Fibroblast of skin of abdomen (primary cell): ENCODE measurements around the gene HSP90AA1. TPM values are rescaled to one million over a fixed set of nuclear protein-coding genes. Genes with fewer than 3 reads are reported as not detected.
"Not testable (repeated sequence)": the region's sequence is repeated elsewhere in the genome, so short reads cannot be mapped to it uniquely, and the experiment has no call there.

Experiments
- DNase-seq: peaks from one replicate; pipeline ENCODE4 v3.0.0-alpha.2; 2013
- polyA plus RNA-seq, 2 experiments: library from polyadenylated mRNA; unstranded; fragments of 120-200 nt; gene quantifications; one replicate each; pipeline ENCODE4 v1.2.1, GENCODE V29; 2013; ENCODE audit not compliant: insufficient read length in 2 of 2

HSP90AA1 gene
- polyA plus RNA-seq (2013, experiment 1 of 2; ENCODE audit: insufficient read length), result 426 TPM
- polyA plus RNA-seq (2013, experiment 2 of 2; ENCODE audit: insufficient read length), result 412 TPM

DNA sequence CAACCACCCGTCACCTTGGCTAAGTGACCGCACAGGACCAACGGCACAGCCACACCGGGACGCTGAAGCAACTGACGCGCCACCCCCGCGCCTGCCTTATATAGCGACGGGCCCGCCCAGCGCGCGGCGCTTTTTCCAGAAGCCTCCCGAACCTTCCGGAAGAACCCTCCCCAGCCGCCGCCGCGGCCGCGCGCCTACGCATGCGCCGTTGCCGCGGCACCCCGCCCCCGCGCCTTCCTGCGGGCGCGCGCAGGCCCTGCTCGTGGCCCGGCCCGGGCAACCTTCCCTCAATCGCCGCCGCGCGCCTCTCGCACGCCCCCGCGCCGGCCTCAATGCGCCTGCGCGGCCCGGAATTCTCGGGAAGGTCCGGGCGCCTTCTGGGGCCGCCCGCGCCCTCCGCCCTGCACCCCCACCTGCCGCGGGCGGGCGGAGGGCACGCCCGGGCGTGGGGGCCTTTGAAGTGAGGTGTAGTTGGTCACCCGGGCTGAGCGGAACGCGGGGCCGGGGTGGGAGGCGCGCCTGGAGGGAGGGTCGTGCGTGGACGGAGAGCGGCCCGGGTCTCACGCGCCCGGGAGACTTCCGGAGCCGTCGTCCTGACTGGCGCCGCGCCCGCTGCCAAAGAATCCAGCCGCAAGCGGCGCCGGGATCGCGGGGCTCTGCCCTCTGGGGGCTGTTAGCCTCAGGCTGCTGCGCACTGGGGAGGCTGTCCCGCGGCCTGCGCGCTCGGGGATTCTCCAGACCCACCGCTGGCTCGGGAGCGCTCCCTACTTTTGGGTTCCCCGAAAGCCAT is at the start of gene HSP90AA1:
Gene HSP90AA1, minus strand, starts transcription at position 73 of the 790 bp plus-strand sequence. CDS start 666 bp downstream, outside the sequence.
- DNase-seq, result peak; percentile 95

DNA sequence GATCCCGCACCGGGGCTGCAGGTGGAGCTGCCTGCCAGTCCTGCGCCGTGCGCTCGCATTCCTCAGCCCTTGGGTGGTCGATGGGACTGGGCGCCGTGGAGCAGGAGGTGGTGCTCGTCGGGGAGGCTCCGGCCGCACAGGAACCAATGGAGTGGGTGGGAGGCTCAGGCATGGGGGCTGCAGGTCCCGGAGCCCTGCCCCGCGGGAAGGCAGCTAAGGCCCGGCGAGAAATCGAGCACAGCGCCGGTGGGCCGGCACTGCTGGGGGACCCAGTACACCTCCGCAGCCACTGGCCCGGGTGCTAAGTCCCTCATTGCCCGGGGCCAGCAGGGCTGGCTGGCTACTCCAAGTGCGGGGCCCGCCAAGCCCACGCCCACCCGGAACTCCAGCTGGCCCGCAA is 48.6 kb upstream of the HSP90AA1 start:
- DNase-seq, result not testable (repeated sequence)

DNA sequence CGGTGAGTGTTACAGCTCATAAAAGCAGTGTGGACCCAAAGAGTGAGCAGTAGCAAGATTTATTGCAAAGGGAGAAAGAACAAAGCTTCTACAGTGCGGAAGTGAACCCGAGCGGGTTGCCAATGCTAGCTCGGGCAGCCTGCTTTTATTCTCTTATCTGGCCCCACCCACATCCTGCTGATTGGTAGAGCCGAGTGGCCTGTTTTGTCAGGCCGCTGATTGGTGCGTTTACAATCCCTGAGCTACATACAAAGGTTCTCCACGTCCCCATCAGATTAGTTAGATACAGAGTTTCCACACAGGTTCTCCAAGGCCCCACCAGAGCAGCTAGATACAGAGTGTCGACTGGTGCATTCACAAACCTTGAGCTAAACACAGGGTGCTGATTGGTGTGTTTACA is 47.9 kb upstream of the HSP90AA1 start:
- not testable (repeated sequence) for DNase-seq

DNA sequence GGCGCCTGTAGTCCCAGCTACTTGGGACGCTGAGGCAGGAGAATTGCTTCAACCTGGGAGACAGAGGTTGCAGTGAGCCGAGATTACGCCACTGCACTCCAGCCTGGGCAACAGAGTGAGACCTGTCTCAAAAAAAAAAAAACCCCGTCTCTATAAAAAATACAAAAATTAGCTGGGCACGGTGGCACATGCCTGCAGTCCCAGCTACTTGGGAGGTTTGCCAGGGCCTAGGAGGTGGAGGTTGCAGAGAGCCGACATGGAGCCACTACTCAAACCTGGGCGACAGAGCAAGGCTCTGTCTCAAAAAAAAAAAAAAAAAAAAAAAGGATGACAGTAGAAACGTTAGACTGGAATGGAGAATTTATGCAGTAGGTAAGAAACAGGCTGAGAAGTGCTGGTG is 47.2 kb upstream of the HSP90AA1 start:
- not testable (repeated sequence) for DNase-seq

DNA sequence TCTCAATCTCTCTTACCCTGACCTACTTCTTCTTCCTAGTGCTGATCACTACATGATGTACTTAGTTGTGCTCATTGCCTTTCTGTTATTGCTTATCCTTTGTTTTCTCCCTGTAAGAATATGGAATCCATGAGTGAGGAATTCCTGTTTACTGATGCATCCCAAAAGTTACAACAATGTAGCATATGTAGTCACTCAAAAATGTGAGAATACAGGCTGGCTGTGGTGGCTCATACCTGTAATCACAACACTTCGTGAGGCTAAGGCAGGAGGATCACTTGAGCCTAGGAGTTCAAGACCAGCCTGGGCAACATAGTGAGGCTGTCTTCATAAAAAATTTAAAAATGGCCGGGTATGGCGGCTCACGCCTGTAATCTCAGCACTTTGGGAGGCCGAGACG is 44.9 kb upstream of the HSP90AA1 start:
- no peak for DNase-seq

DNA sequence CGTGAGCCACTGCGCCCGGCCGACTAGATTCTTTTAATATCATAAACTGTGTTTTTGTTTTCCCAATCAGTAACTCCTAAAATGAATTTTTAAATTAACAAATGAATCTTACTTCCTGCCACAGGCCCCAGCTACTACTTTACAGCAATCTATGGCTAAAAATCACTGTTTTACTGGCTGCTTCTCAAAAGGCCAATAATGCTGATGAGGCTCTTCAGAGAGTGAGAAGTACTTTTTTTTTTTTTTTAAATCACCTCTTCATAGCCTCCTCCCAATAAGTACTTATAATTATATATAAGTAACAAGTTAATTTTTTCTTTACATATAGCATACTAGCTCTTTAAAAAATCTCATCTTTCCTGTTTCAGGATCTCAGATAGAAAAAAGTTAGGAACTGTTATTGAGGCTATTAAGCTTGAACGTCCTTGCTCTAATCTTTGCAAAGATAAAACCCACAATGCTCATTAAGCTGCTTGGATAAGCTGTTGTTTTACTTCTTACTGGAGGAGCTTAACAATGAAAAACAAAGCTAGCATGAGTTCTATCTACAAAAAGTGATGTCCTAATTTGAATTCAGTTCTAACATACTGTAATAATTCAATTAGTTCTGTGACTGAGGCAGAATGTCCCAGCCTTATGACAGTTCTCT is 40.1 kb upstream of the HSP90AA1 start:
- DNase-seq, result no peak

DNA sequence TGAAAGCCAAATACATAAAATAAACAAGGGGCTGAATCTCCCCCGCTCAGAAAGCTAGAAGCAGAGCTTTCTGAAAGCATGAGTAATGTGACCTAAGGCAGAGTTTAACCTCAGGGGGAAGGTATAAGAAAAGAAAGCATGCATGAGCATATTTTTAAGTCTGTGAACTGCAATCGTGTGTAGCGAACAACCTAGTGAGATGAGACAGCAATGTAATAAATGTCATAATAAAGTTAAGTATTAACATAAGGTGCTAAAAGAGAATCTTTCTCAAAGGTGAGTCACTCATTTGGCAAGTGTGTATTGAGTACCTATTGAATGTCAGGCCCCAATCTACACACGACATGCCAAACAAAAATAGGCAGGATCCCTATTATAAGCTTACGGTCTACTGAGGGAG is 38.7 kb upstream of the HSP90AA1 start:
- no peak for DNase-seq

DNA sequence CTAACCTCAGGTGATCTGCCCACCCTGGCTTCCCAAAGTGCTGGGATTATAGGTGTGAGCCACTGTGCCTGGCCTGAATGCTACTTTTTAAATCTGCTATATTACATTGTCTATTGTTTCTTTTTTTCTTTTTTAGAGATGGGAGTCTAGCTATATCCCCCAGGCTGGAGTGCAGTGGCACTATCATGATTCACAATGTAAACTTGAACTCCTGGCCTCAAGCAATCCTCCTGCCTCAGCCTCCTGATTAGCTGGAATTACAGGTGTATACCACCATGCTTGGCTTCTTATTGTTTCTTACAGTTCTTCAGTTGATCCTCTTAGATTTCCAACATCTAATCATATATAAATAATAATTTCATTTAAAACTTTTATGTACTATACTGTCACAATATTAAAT is 37.6 kb upstream of the HSP90AA1 start:
- DNase-seq, result no peak

DNA sequence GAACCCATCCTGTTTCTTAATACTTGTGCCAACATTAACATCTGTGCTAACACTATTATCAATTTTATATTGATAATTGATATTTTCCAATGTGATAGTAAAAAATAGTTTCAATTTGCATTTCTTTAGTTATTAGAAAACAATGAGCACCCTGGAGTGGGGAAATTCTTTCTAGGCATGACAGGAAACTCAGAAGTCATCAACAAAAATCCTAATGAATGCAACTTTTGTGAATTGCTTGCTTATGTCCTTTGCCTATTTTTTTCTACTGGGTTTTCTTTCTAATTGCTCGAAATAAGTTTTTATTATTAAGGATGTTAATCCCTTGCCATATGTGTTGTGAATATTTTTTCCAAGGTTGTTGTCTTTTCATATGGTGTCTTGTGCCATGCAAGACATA is 34.7 kb upstream of the HSP90AA1 start:
- DNase-seq, result no peak

DNA sequence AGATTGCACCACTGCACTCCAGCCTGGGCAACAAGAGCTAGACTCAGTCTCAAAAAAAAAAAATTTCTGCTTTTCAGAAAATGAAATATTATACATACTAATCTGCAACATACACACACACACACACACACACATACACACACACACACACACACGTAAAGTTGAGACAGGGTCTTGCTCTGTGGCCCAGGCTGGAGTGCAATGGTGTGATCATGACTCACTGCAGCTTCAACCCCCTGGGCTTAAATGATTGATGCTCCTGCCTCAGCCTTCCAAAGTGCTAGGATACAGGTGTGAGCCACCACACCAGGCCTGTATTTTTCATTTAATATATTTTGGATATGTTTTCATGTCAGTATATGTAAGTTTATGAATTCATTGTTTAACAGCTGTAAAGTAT is 34.0 kb upstream of the HSP90AA1 start:
- DNase-seq, result no peak

DNA sequence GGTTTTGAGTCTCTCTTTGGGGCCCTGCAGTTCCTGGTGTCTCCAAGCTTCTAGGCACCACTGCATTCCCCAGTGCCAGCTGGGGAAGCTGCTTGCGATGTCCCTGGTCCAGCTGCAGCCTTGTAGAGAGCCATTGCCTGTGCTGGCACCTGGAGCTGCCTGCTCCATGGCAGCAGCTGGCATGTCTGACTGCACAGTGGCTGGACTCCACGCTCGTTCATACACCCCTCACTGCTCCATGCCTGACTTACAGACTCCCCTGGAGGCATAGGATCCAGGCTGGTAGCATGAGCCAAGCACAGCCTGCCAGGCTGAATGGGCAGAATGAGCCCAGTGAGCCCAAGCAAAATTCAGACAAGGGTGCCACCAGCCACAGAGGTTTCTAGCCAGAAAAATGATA is 31.0 kb upstream of the HSP90AA1 start:
- DNase-seq, result no peak

DNA sequence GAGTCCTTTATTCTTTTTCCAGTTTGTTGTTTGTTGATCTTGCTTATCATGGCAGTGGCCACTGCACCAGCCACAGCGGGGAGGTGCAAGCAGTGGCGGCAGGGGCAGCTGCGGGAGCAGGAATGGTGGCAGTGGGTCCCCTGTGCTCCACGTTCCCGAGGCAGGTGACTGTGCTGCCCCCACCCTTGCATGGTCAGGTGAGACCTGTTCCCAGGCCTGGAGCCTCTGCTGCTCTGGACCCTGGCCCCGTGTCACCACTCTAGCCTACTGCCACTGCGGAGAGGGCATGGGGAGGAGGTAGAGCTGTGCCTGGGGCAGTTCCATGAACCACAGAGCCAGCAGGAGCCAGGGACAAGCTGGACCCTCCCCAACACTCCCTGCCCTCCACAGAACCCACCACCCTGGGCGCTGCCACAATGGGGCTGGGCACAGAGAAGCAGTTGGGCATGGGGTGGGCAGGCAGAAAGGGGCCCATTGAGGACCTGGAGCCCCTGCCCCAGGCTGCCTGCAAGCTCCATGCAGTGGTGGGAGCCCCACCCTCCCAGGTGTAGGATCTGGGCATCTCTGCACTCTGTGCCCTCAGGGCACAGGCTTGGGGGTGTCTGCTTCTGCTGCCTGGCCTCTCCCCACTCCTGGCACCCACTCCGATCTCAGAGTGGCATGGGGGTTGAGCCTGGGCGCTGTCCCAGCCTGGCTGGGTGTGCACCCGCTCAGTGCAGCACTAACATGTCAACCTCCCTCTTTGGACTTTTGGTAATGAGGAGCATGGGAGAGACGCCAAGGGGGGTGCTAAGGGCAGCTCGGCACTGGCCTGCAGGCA is 29.7 kb upstream of the HSP90AA1 start:
- DNase-seq, result no peak

DNA sequence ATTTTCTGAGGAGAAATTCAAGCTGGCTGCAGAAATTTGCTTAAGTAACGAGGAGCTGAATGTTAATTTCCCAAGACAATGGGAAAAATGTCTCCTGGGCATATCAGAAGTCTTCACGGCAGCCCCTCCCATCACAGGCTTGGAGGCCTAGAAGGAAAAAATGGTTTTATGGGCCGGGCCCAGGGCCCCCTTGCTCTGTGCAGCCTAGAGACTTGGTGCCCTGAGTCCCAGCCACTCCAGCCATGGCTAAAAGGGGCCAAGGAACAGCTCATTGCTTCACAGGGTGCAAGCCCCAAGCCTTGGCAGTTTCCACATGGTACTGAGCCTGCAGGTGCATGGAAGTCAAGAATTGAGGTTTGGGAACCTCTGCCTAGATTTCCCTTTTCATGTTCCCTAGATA is 24.3 kb upstream of the HSP90AA1 start:
- no peak for DNase-seq

DNA sequence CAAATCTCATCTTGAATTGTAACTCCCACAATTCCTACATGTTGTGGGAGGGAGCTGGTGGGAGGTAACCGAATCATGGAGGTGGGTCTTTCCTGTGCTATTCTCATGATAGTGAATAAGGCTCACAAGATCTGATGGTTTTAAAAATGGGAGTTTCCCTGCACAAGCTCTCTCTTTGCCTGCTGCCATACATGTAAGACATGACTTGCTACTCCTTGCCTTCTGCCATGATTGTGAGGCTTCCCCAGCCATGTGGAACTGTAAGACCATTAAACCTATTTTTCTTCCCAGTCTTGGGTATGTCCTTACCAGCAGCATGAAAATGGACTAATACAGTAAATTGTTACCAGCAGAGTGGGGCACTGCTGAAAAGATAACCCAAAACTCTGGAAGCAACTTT is 22.5 kb upstream of the HSP90AA1 start:
- not testable (repeated sequence) for DNase-seq

DNA sequence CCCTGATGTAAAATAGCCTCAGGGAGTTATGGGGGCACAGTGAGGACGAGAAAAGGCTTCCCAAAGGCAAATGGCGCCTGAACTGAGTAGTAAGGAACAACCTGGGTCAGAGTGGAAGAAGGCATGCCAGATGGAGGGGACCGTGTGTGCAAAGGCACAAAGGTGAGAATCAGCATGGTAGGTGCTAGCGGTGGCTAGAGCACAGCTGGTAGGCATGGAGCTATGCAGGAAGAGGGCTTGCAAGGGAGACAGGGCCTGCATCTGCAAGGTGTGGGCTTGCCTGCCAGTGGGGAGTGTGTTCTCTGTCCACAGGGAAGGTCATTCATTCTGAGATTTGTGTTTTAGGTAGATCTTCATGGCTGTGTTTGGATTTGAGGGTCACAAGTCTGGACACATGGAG is 18.5 kb upstream of the HSP90AA1 start:
- no peak for DNase-seq

DNA sequence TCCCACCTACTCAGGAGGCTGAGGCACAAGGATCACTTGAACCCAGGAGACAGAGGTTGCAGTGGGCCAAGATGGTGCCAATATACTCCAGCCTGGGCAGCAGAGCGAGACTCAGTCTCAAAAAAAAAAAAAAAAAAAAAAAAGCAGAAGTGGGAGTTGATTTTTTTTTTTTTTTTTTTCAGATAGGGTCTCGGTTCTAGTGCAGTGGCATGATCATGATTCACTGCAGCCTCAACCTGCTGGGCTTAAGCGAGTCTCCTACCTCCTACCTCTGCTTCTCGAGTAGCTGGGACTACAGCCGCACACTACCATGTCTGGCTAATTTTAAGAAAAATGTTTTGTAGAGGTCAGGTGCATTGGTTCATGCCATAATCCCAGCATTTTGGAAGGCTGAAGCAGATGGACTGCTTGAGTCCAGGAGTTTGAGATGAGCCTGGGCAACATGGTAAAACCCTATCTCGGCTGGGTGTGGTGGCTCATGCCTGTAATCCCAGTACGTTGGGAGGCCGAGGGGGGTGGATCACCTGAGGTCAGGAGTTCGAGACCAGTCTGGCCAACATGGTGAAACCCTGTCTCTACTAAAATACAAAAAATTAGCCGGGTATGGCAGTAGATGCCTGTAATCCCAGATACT is 16.3 kb upstream of the HSP90AA1 start:
- DNase-seq, result no peak

DNA sequence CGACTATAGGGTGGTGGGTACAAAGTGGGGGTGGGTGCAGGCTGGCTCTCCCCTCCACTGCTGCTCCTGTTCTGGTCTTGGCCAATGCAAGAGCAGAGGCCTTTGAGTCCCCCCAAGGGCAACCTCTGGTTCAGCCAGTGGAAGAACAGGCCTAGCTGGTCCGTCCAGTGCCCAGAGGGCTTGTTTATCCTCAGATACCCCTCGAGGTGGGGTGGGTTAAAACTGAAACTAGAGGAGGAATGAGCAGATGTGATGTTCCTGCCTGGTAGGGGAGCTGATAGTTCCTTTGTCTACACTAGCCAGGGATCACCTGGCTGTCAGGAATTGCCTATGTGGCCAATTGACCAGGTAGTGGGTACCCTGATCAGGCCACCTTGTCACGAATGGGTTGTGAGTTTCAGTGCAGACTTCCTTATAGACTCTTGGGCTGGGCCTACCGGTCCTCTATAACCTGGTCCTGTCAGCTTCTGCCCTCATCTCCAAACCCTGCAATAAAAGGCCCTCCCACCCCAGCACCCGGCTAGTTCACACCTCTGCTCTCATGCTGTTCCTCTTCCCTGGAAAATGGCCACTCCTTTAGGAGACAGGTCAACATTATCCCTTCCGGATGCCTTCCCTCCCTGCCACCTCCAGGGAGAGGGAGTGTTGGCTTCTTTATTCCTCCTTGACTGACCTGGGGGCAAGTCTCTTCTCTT is 10.7 kb upstream of the HSP90AA1 start:
- DNase-seq, result no peak

DNA sequence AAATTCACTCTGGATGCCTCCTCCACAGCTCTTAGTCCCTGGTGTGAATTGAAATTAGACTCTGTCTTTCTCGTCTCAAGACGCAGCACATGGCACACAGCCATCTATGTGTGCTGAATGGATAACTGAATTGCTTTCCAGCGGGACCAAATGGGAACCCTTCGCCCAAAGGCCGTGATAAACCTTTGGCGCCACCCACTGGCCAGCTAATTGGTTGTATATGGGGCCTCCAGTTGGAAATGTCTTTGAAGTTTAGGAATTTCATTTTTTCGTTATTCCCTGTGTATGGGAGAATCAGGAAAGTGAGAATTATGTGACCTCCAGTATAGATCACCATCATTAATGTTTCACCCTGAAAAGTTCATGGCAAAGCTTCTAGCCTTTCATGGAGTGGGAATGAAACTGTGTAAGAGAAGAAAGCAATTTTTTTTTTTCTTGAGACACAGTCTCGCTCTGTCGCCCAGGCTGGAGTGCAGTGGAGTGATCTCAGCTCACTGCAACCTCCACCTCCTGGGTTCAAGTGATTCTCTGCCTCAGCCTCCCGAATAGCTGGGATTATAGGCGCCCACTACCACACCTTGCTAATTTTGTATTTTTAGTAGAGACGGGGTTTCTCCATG is 9.8 kb upstream of the HSP90AA1 start:
- DNase-seq, result peak; percentile 79

DNA sequence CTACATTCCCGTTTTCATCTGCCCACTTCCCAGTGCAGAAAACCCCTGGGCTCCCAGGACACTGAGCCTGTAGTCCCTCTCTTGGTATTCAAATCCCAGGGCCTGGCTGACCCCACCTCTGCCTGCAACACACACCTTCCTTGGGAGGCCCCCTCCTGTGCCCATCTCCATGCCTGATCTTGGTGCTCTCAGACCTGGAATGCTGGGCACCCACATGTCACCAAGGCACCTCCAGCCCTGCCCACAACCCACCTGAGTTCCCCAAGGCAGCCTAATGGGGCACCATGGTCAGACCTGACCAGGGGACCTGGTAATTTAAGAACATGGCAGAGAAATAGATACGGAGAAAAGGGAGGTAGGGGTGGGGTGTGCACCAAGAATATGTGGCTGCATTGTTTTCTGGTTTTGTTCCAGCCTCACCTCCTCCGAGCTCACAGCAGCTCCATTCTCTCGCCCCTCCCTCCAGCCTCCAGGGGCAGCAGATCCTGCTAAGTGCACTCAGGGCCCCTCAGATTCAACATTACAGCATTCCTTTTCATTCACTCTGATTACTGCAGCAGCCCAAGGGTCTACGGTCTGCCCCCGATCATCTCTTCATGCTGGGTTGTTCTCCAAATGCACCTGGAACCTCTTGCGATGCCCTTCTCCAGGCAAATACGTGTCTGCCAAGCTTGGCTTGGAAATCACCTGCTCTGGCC is 9.2 kb upstream of the HSP90AA1 start:
- DNase-seq, result no peak

DNA sequence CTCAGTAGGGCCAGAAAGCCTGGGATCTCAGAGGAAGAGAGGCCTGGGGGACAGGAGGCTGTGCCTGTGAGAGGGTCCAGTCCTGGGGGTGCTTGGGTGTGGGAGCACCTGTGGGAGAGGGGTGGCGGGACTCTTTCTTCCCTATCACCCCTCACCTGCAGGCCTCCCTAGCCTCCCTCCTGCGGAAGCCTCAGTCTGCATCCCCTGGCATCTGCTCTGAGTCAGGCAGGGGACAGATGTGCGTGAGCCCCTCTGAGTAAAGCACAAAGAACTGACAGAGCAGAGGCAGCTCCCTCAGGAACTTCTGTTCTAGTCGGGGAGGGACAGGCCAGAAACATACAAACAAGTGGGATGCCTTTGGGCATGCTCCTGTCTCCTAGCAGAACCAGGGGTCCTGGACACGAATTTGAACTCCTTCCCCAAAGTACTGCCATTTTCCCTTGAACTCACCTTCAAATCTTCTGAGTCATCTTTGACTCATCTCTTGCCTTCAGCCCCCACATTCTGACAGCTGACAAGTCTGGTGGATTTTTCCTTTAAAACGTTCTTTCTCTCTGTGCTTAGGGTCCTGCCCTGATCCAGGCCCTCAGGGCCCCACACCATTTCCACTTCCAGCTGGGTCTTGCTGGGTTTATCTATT is 8.5 kb upstream of the HSP90AA1 start:
- peak; percentile 14 for DNase-seq
